GM15510 (cell line): ENCODE measurements around the gene UBXN11.
A peak's percentile ranks its signal among the peaks of the same experiment; 100 is the strongest.

Experiments used
- POLR2A ChIP-seq: IDR thresholded peaks from 3 replicates; pipeline ENCODE4 v1.6.1; 2011; ENCODE audit warnings: borderline replicate concordance; ENCODE audit not compliant: insufficient read length; ENCODE audit errors: extremely low read depth

UBXN11 gene

GRCh38 chr1:26318338-26319064 is 12.1 kb upstream of the UBXN11 start:
- TF ChIP-seq POLR2A: peak; percentile 50

DNA sequence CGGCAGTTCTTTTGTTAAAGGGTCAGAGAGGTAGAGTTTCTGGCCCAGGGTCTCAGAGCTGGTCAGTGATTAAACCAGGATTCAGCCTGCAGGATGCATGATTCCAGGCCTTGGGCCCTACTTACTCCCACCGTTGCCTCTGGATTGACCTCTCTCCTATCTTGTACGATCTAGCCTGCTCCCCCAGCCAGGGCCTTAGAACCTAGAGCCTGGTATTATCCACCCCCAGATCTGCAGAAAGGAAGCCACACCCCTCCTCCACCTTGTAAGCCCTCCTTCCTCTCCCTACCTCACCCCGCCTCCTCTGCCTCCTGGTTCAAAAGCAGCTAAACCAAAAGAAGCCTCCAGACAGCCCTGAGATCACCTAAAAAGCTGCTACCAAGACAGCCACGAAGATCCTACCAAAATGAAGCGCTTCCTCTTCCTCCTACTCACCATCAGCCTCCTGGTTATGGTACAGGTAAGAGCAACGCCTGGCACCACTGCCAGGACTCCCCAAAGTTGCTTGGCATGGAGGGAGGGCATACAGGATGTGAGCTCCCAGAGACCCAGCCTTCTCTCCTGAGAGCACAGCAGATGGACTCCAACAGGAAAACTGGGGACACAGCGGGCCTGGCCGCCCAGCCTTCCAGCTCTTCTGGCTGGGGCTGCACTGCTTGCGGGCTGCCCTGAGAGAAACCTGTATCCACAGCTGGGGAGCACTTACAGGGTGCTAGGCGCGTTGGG is 11.3 kb upstream of the UBXN11 start, which contains the start of gene CD52:
Gene CD52, plus strand, starts transcription at position 347 of the 726 bp plus-strand sequence. Its CDS starts 60 bp downstream, at position 407.
- peak; percentile 82 for TF ChIP-seq POLR2A

- no peak for TF ChIP-seq POLR2A
These were observed 10.7 kb upstream of the UBXN11 start for GRCh38 chr1:26317146-26317545.

DNA sequence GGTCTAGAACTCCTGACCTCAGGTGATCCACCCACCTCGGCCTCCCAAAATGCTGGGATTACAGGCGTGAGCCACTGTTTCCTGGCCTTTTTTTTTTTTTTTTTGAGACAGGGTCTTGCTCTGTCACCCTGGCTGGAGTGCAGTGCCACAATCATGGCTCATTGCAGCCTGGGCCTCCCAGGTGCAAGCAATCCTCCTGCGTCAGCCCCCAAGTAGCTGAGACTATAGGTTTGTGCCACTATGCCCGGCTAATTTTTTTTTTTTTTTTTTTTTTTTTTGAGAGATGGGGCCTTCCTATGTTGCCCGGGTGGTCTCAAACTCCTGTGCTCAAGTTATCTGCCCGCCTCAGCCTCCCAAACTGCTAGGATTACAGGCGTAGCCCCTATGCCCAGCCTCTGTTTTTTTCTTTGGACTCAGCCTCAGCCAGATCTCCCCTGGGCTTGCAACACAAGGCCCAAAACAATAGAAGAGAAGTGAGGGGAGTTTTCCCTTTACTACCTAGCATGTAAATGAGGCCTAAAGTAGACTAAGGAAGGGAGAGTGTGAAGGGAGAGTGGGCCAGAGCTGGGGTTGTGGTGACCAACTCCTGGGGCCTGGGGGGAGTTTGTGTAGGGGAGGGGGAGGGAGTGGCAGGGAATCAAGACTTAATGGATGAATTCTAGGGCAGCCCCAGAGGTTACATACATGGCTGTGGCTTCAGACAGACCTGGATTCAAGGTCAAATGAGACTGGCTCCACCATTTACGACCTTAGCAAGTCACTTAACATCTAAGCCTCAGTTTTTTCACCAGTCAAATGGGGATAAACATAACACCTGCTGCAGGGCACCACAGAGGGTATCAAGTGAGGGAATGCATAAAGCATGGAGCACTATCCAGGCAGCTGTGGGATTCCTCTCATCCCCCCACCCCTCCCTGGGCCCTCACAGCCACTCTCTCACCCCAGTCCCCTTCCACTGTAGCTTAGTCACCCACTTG is 9.7 kb upstream of the UBXN11 start:
- no peak for TF ChIP-seq POLR2A

- no peak for TF ChIP-seq POLR2A
These were observed 8.1 kb upstream of the UBXN11 start for GRCh38 chr1:26314501-26314900.

- no peak for TF ChIP-seq POLR2A
These were observed 936 bp upstream of the UBXN11 start for GRCh38 chr1:26307363-26307781.

DNA sequence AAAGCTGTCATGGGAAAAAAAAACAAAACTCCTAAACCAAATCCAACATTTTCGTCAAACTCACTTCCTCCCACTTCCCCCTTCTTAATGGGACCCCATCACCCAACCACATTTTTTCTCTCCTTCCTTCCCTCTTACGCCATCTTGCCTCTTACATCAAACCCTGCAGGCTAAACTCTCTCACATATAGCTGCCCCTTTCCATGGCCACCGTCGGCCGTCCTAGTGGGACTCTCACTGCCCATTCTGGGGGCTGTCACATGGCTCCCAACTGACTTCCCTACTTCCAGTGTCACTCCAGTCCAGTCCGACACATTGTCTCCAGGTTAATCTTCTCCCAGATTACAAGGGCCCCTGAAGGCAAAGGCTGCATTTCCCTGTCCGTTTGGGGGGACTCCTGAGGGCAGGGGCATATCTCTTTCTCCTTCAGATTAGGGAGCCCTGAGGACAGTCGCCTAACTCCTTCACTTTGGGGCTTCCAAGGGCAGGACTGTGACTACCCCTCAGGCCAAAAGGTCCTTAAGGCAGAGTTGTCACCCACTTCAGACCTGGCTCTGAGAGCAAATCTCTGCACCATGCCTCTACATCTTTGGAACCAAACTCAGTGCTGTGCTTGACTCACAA is 658 bp downstream of the UBXN11 start:
- TF ChIP-seq POLR2A: no peak

GRCh38 chr1:26302733-26303405 is 3.6 kb downstream of the UBXN11 start:
- TF ChIP-seq POLR2A: no peak

DNA sequence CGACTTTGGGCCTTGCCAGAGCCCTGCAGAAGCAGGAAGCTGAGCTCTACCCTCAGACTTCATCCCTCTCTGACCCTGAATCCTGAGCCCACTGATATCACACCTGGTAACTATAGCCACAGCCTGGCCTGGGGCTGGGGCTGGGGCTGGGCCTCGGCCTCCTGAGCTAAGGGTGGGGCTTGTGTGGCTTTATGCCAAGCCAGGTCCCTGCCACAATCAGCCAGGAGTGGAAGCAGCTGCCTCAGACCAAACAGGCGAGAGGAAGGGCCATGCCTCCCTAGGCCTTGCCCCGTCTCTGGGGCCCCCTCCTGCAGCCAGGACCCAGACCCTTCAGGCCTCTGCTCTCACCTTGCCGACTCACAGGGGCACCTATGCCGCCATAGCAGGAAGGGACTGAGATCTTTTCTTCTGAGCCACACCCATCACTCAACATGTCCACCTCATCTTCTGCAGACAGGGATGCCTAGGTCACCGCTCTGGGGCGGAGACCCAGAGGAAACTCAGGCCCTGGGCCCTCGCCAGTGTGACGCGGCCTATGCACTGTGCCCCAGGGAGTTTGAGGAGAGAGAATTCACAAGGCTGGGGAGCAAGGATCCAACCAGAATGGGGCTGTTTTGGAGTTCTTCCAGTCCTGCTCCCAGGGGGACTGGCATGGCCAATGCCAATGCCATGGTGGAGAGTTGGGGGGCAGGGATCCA is 5.7 kb downstream of the UBXN11 start:
- TF ChIP-seq POLR2A: no peak

- TF ChIP-seq POLR2A: no peak
These were observed 8.7 kb downstream of the UBXN11 start for GRCh38 chr1:26297791-26298124.

DNA sequence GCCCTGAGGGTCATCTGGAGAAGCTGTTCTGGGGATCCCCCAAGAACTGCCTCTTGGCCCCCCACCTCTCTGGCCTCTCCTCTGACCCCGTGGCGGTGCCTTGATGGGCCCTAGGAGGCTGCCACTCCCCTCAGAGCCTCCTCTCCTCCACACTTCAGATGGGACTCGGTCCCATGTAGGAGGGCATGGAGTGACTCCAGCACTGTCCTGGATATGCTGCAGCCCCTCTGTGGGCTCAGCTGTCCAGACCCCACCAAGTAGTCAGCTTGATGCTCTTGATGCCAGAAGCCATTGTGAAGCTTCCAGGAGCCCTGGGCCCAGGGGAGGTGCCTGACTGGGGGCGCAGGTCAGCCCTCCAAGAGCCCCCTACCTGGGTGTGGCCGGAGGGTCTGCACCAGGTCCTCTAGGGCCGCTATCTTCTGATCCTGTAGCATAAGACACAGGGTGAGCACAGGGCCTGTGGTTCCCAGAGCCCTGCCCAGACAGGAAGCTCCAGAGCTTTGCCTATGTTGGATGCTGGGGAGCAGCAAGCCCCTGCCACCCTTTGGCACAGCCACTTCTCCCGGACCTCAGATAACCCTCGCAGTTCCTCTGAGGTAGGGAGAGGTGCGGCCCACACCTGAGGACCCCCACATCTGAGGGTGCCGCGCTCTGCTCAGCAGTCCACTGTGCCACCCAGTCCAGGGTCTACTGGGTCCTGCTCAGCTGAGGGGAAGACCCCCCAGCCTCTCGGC is 9.2 kb downstream of the UBXN11 start:
- TF ChIP-seq POLR2A: no peak

DNA sequence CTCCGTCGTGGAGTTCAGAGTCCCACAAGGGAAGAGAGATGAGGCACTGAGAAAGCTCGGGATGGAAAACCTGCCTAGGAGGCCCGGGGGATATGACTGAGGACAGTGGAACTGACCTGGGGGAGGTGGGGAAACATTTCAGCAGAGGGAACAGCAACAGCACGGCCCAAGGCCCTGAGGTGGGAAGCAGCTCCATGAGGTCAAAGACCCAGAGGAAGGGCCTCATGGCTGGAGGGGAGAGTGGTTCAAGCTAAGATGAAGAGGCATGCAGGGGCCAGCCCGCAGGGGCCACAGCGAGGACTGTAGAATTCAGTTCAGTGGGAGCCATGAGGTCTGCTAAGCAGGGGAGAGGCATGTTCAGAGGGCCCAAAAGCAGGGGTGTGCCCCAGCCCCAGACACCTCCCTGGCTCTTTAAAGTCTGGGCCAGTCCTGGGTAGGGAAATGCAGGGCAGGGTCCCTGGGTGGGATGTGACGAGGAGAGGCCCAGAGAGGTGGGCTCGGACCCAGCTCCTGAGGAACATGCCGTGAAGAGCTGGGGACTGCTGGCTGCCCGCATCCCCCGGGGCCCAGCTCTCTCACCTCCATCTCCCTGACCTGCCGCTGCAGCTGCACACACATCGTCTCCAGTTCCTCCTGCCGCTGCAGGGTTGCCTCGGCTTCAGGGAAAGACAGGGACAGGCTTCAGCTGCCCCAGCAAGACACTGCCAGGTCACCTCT is 9.9 kb downstream of the UBXN11 start:
- no peak for TF ChIP-seq POLR2A
